GM18520 (cell line): Measurements from ENCODE around the gene MTURN.

Experiments used
- ATAC-seq: cut with Tn5 transposase; IDR thresholded peaks from one replicate; pipeline ENCODE4 v1.9.1; 2021; ENCODE audit not compliant: unreplicated experiment

Gene MTURN

DNA sequence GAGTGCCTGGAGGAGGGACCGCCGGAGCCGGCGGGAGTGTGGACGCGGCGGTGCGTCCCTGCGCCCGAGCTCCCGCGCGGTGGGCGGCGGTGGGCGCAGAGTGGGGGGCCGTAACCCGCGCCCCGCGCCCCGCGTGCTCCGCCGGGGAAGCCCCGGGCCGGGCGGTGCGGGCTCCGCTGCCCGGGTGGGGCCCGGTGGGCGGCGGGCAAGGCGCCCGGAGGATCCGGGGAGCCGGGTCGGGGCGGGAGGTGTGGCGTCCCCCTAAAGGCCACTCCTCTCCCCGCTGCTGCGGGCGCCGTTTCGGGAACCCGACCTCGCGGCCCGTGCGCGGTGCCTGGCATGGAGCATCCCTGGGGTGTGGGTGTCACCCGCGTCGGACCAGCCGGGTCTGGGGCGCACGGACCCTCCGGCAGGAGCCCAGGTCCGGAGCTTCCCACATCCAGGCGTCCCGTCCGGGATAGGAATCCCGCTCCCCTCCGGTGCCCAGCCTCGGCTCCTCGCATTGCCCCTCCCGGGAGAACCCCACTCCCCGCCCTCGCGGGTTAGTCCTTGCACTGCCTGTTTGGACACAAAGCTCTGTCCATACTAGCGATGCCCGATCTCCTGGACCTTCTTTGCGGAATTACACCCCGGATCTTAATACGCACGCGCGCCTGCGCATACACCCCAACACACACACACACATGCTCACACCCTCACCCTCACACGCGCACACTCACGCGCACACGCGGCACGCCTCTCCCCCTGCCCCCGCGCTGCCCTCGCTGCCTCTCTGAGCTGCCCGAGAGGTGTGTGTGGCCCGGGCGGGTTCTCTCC lies 723 bp downstream of the MTURN start:
- ATAC-seq: no peak

GRCh38 chr7:30136117-30136731 lies 1.4 kb downstream of the MTURN start:
- ATAC-seq: no peak

DNA sequence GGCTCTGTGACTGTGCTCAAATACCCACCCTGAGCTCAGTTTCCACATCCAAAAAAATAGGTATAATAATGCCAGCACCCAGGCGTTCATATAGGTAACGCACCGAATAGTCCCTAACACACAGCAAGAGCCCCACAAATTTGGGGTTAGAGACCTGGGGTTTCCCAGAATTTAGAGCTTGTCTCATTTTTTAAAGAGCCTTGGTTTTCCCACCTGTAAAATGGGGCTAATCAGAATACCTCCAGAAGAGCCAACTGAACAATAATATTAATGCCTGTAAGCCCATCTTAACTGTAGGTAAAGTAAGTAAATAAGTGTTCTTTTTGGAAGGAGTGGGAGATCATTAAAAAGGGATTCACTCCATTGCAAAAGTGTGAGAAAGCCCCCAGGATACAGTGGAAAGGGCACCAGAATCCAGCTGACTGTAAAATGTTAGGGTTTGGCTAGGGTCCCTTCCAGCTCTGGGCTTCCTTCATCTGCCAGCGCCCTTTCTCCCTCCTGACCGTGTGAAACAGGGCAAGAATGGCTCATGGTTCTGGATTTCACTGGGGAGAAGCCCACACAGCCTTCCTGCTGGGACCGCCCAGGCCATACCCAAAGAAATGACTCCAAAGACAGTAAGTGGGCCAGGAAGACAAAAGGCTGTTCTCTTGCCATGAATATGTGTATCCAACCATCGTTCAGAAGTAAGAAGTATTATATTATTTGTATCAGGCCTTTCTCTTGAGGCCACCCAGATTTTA lies 2.1 kb downstream of the MTURN start:
- ATAC-seq: no peak

DNA sequence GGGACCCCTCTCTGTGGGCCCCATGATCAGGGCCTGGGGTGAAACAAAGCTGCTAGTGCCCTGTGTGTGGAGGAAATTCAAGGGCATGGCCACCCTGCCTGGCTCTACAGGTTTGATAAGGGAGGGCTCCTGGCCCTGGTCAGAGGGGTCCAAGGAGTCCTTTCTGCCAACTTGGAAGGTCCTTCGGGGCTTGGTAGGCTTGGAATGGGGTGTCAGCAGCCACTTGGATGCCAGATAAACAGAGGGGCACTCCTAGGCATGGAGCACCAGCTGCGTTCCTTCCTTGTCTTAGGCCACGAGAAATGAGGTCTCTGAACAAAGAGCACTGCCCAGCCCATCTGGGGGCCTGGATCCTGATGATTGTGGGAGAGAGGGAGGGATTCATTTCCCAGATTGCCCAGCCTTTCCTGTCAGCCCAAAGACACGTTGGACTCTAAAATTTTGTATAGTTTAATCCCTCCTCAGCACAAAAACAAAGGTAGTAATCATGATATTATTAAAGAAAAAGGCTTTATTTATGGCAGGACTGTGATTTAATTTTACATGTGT lies 5.1 kb downstream of the MTURN start:
- no peak for ATAC-seq

- ATAC-seq: no peak
These were observed 5.7 kb downstream of the MTURN start for GRCh38 chr7:30140456-30140855.

DNA sequence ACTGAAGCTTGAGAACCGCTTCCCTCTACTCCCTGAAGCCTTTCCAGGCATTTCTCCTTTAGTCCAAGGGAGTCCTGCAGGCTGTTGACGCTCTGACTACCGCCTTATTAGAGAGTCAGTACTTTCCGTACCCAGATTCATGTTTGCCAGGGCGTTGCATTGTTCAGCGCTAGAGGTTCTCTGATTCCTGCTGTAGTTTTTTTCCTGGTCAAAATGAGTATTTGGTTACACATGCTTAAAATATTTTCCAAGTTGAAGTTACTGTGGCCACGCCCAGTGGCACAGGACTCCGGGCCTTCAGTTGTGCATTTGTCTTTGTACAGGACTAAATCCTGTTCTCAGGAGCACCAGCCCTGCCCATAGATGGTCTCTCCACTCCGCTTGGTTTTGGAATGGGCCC lies 7.9 kb downstream of the MTURN start:
- ATAC-seq: no peak

DNA sequence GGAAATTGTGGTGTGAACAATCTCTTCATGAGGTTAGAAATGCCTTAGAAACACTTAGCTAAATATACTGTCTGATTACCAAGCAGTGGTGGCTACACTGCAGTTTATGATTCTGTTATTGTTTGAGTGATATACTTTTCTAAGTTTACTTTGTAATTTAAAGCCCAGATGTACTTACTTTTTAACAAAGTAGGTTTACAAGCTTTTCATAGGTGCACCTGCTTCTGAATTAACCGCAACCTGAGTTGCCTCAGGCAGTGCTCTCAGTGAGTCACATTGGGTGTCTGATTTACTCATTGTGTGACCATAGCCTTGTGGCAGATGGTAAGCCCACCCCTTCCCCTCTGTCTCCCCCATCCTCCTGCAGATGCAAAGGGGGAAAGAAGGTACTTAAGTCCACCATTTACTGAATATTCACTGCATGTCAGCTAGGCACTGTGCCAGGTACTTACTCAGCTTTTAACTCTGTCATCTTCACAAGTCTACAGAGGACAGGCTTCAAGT lies 9.0 kb downstream of the MTURN start:
- no peak for ATAC-seq

DNA sequence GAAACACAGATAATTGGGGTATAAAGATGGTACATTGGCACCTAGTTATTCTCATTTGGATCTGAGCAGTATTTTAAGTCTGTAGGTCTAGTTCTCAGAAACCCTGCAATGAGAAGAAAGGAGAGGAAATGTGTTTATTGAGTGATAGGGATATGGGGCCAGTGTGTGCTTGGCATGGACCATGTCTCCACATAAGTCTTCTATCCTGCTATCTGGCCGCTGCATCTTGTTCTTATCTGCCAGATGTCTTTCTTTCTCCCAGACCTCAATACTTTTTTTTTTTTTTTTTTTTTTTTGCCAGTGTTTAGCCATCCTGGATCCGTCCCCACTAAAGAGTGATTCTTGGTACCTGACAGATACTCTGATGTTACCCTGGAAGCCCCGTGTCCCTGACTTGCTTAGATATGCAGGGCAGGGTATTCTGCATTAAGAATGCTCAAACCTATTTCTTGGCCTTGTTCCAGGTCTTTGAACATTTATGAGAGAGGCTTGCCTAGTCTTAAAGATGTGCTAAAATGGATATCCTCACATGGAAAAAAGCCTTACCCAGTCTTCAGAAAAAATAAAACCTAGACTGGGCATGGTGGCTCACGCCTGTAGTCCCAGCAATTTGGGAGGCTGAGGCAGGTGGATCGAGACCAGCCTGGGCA lies 10.0 kb downstream of the MTURN start:
- no peak for ATAC-seq

GRCh38 chr7:30145426-30145970 lies 10.7 kb downstream of the MTURN start:
- no peak for ATAC-seq

GRCh38 chr7:30146127-30146612 lies 11.4 kb downstream of the MTURN start:
- ATAC-seq: no peak

- ATAC-seq: no peak
These were observed 12.4 kb downstream of the MTURN start for GRCh38 chr7:30147223-30147622.

GRCh38 chr7:30147785-30148184 lies 13.0 kb downstream of the MTURN start:
- ATAC-seq: no peak

- ATAC-seq: no peak
These were observed 13.6 kb downstream of the MTURN start for GRCh38 chr7:30148426-30148825.

DNA sequence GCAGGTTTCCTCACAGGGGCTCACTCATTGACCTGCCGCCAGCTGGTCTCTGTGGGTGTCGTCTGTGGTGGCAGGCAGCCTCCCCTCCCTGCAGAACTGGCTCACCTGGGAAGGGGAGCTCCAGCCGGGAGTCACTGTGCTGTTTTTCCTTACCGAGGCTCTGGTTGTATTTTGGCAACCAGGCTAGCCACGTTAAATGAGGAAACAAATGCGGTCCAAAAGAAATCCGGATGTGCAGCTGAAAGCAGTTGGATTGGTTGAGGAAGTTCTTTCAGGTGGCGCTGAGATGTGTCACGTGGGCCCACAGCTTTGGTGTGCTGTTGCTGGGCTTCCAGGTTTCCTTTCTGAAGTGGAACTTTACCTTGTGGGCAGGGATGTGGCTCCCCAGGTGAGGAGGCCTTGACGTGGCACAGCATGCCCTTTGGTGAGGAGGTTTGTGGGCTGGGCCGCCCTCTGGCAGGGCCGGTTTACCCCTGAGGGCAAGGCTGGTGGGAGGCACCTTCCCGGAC lies 14.2 kb downstream of the MTURN start:
- ATAC-seq: no peak

DNA sequence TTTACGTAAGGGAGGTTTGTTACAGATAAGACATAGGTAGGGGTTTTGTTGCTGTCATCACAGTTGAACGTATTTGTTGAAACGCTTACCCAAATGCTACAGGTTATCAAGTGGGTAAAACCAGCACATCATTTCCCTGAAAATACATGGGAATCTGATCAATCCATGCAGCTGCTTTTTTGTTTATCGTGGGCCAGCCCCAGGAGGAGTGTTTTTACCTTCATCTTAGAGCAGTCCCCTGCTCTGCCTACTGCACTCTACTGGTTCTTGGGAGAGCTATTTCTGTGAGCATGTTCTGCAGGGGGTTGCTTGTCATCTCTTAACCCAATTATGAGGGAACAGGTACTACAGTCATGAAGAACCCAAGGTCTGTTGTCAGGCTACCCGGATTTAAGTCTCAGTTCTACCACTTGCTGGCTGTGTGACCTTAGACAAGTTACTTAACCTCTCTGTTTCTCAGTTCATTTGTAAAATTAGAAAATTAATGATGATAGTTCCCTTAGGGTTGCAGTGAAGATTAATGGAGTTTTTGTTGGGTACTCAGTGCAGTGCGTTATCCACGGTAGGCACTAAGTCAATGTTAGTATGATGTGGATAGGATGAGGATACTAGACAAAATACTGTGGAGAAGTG lies 15.0 kb downstream of the MTURN start:
- ATAC-seq: no peak

- no peak for ATAC-seq
These were observed 15.9 kb downstream of the MTURN start for GRCh38 chr7:30150711-30151110.

DNA sequence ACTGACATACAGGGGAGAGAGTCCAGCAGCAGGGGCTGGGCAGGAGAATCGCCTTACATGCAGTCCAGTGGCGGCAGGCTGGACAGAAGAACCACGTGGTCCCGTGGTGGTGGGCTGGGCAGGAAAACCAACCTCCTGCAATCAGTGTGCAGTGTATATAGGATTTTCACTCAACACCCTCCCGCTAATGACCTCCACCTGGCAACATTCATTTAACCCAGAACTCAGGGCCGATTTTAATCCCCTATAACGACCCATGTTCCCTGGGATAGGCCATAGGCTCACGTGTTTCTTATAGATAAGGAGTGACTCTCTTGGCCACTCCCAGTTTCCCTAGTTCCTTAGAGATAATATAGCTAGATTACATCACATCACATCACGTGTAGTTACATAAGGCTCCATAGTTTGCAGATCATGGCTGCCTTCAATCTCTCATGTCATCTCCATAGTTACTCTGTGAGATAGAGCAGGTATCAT lies 19.4 kb downstream of the MTURN start:
- ATAC-seq: no peak

DNA sequence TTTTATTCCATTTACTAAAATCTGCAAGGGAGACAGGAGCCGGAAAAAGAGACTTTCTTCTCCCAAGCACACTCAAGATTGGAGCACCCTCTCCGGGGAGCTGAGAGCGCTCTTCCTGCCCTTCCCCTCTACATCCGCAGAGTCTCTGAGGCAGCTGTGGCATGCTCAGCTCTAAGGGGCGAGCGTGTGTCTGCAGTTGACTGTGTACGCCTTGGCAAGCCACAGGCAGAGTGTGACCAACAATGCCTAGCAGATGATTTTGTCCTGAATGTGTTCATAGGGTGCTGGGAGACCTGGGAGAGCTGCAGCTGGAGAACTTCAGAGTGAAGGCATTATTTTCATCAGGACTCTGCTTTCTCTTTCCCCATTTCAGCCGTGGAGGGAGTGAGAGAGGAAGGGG lies 20.7 kb downstream of the MTURN start:
- no peak for ATAC-seq

GRCh38 chr7:30157204-30157603 lies 22.4 kb downstream of the MTURN start:
- no peak for ATAC-seq

DNA sequence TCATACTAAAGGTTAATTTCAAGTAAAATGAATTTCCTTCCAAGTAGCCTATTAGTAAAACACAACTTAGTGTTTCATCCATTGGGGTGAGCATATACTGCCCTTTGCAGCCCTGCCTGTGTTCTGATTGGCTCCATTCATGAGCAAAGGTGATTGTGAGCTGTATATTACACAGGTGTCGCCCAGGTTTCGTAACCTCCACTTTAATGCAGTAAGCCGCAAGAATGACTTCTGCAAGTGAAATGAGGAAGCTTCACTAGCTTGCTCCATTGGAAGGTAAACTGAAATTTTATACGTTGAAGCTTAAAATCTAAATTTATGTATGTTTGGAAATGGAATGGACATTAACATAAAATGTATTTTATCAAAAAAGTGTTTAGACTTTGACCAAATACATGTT lies 24.4 kb downstream of the MTURN start:
- ATAC-seq: no peak
